Medulla oblongata (tissue), 1 donor: ENCODE measurements around the gene CCDC186.

Experiments
- DNase-seq: peaks from one replicate; pipeline ENCODE4 v3.0.0-alpha.2; 2015; ENCODE audit errors: extremely low spot score

CCDC186 gene

GRCh38 chr10:114110174-114110972 lies 63.6 kb downstream of the CCDC186 start:
- DNase-seq: no peak

GRCh38 chr10:114103284-114103683 lies 70.7 kb downstream of the CCDC186 start:
- peak; percentile 87 for DNase-seq

- DNase-seq: no peak
Observed at GRCh38 chr10:114102256-114102655, 71.7 kb downstream of the CCDC186 start.

- no peak for DNase-seq
Observed at GRCh38 chr10:114100848-114101741, 72.9 kb downstream of the CCDC186 start.

- DNase-seq: no peak
Observed at GRCh38 chr10:114096864-114097263, 77.1 kb downstream of the CCDC186 start.

- DNase-seq: no peak
Observed at GRCh38 chr10:114095559-114096337, 78.3 kb downstream of the CCDC186 start.

GRCh38 chr10:114094795-114095194 lies 79.2 kb downstream of the CCDC186 start:
- DNase-seq: no peak

GRCh38 chr10:114087655-114088054 lies 86.3 kb downstream of the CCDC186 start:
- no peak for DNase-seq

- DNase-seq: no peak
Observed at GRCh38 chr10:114087255-114087654, 86.7 kb downstream of the CCDC186 start.

GRCh38 chr10:114084215-114084614 lies 89.8 kb downstream of the CCDC186 start:
- no peak for DNase-seq

- no peak for DNase-seq
Observed at GRCh38 chr10:114083040-114083439, 91.0 kb downstream of the CCDC186 start.

- no peak for DNase-seq
Observed at GRCh38 chr10:114081911-114082583, 92.0 kb downstream of the CCDC186 start.

GRCh38 chr10:114079421-114079820 lies 94.6 kb downstream of the CCDC186 start:
- no peak for DNase-seq

- no peak for DNase-seq
Observed at GRCh38 chr10:114078346-114078745, 95.7 kb downstream of the CCDC186 start.

- DNase-seq: no peak
Observed at GRCh38 chr10:114077815-114078219, 96.2 kb downstream of the CCDC186 start.

GRCh38 chr10:114077347-114077746 lies 96.7 kb downstream of the CCDC186 start:
- peak; percentile 61 for DNase-seq

GRCh38 chr10:114075093-114075492 lies 98.9 kb downstream of the CCDC186 start:
- no peak for DNase-seq

GRCh38 chr10:114073395-114074186 lies 100.4 kb downstream of the CCDC186 start:
- DNase-seq: no peak

- no peak for DNase-seq
Observed at GRCh38 chr10:114071178-114071577, 102.8 kb downstream of the CCDC186 start.
